NCI-H69 (cell line): ENCODE results near the gene THEMIS.
A peak's percentile ranks its signal among the peaks of the same experiment; 100 is the strongest.
"Not testable (repeated sequence)": the region's sequence is repeated elsewhere in the genome, so short reads cannot be mapped to it uniquely, and the experiment has no call there.

Experiments
- DNase-seq: peaks from one replicate; lab custom pipeline; 2025; lab: John Stamatoyannopoulos, UW

Gene THEMIS

GRCh38 chr6:127725821-127726220 lies 175.0 kb downstream of the THEMIS start:
- no peak for DNase-seq

- DNase-seq = no peak
These were observed 182.2 kb downstream of the THEMIS start for GRCh38 chr6:127718694-127719093.

- no peak for DNase-seq
These were observed 183.5 kb downstream of the THEMIS start for GRCh38 chr6:127717384-127717783.

GRCh38 chr6:127716465-127716864 lies 184.4 kb downstream of the THEMIS start:
- no peak for DNase-seq

- DNase-seq = no peak
These were observed 190.2 kb downstream of the THEMIS start for GRCh38 chr6:127710668-127711067.

- no peak for DNase-seq
These were observed 194.6 kb downstream of the THEMIS start for GRCh38 chr6:127706216-127706615.

GRCh38 chr6:127695108-127695507 lies 205.8 kb downstream of the THEMIS start:
- DNase-seq = no peak

GRCh38 chr6:127691146-127691545 lies 209.7 kb downstream of the THEMIS start:
- no peak for DNase-seq

GRCh38 chr6:127690588-127690987 lies 210.3 kb downstream of the THEMIS start:
- no peak for DNase-seq

- DNase-seq = peak; percentile 62
These were observed 210.8 kb downstream of the THEMIS start for GRCh38 chr6:127690092-127690491.

GRCh38 chr6:127687490-127687889 lies 213.4 kb downstream of the THEMIS start:
- DNase-seq = not testable (repeated sequence)

- DNase-seq = no peak
These were observed 214.8 kb downstream of the THEMIS start for GRCh38 chr6:127686084-127686483.

GRCh38 chr6:127684501-127684900 lies 216.4 kb downstream of the THEMIS start:
- DNase-seq = no peak
